K562 (cell line): ENCODE measurements around the gene SH2D5. TPM values are rescaled to one million over a fixed set of nuclear protein-coding genes. Genes with fewer than 3 reads are reported as not detected.

Experiments used
- ASH1L ChIP-seq: fragments of 450-650 bp; IDR thresholded peaks from 2 replicates; pipeline ENCODE4 v1.6.1; 2018; ENCODE audit warnings: borderline replicate concordance, mild to moderate bottlenecking, low read depth; ENCODE audit not compliant: partially characterized antibody
- ATF1 ChIP-seq, 2 experiments: fragments of 450-650 bp in 1 of 2; IDR thresholded peaks; 2 replicates each; pipeline ENCODE4 v1.6.1; 2016; ENCODE audit warnings: missing compliant biosample characterization in 1 of 2, missing genetic modification characterization in 1 of 2
- GATA2 ChIP-seq: sonication (generic); formaldehyde crosslinking; IDR thresholded peaks from 2 replicates; pipeline ENCODE4 v1.4.0; 2020; ENCODE audit warnings: mild to moderate bottlenecking, missing genetic modification reagents
- HNRNPL ChIP-seq: fragments of 200-400 bp; formaldehyde crosslinking; IDR thresholded peaks from 2 replicates; pipeline ENCODE4 v1.6.1; 2017; ENCODE audit warnings: low read depth, mild to moderate bottlenecking, low read length
- ZNF175 ChIP-seq: fragments of 200-800 bp; sonication (Bioruptor generic); IDR thresholded peaks from 2 replicates; pipeline ENCODE4 v1.6.1; 2016; ENCODE audit warnings: low read depth, mild to moderate bottlenecking, missing genetic modification characterization, missing compliant biosample characterization
- polyA plus RNA-seq, 8 experiments: library from polyadenylated mRNA; depleted of rRNA in 4 of 8; stranded (reverse) in 5 of 8; unstranded in 3 of 8; fragments of >200 nt; fragmentation: Nextera tagmentation in 2 of 8; fragmentation: Illumina TruSeq in 1 of 8; extraction: Ambion mirVana in 2 of 8; extraction: Trizol in 1 of 8; gene quantifications; 2 replicates each; pipeline versions ENCODE4 v1.2.1 to v1.2.3, GENCODE V29; 2011 to 2014; ENCODE audit warnings: inconsistent platforms in 1 of 8, missing spikeins in 1 of 8
- total RNA-seq, 7 experiments: library from RNA; depleted of rRNA in 6 of 7; stranded (reverse); fragments of >200 nt in 6 of 7; fragmentation: Illumina TruSeq in 2 of 7; extraction: Trizol in 2 of 7; gene quantifications; 2 replicates each; pipeline versions ENCODE4 v1.2.1 to v1.2.3, GENCODE V29; 2011 to 2021; ENCODE audit warnings: low replicate concordance in 1 of 7
- TF ChIP-seq, protein P1 (sequence below): fragments of 450-650 bp; formaldehyde crosslinking; IDR thresholded peaks from 2 replicates; pipeline ENCODE4 v1.4.0; 2020; ENCODE audit warnings: mild to moderate bottlenecking, mixed read lengths
- TF ChIP-seq, protein P2 (sequence below): fragments of 250-450 bp; sonication (Bioruptor Pico); IDR thresholded peaks from 2 replicates; pipeline ENCODE4 v1.5.0; 2020; ENCODE audit warnings: mild to moderate bottlenecking
- TF ChIP-seq, protein P3 (sequence below): fragments of 450-650 bp; IDR thresholded peaks from 2 replicates; pipeline ENCODE4 v1.7.1; 2018; ENCODE audit warnings: mild to moderate bottlenecking, low read depth; ENCODE audit not compliant: partially characterized antibody

The SH2D5 gene
- total and polyA plus RNA-seq, 9 of the 15 experiments (the other 6 are each of a cell fraction or from before 2014, with no cell fraction given) = 0.06 to 0.11 TPM; not detected in 7

DNA sequence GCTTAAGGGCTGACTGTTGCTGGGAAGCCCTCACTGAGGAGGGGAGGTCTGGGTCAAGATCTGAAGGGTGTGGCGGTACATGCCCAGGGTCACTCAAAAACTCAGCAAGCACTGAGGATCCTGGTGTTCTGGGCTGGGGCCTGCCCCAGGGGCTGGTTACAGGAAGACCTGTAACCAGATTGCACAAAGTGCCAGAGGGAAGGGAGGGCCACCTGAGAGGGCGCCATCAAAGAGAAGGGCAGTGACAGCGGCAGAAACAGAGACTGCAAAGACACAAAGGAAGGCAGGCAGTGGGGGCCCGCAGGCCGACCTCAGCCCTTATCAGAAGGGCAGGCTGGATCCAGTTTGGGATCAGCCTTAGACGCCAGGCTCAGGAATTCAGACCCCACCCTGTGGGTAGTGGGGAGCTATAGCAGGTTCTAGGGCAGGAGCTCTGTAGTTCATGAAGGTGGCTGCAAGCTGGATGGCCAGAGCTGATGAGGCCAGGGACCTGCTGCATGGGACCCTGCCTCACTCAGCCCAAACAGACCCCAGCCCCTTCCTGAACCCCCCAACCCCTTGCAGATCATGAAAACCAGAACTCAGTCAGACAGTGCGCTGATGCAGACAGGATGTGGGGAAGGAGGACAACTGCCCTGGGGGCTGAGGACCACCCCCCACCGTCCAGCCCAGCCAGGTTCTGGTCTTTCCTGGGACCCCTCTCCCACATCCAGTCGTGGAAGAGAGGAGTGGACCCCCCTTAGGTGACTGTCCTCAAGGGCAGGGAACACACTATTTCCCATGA lies 3.9 kb downstream of the SH2D5 start (continued):
- no peak for TF ChIP-seq HNRNPL
- TF ChIP-seq, protein P1, sequence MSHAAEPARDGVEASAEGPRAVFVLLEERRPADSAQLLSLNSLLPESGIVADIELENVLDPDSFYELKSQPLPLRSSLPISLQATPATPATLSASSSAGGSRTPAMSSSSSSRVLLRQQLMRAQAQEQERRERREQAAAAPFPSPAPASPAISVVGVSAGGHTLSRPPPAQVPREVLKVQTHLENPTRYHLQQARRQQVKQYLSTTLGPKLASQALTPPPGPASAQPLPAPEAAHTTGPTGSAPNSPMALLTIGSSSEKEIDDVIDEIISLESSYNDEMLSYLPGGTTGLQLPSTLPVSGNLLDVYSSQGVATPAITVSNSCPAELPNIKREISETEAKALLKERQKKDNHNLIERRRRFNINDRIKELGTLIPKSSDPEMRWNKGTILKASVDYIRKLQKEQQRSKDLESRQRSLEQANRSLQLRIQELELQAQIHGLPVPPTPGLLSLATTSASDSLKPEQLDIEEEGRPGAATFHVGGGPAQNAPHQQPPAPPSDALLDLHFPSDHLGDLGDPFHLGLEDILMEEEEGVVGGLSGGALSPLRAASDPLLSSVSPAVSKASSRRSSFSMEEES = no peak
- TF ChIP-seq ASH1L = no peak
- TF ChIP-seq GATA2 (CRISPR knock-in tag) = no peak
- TF ChIP-seq, protein P2, sequence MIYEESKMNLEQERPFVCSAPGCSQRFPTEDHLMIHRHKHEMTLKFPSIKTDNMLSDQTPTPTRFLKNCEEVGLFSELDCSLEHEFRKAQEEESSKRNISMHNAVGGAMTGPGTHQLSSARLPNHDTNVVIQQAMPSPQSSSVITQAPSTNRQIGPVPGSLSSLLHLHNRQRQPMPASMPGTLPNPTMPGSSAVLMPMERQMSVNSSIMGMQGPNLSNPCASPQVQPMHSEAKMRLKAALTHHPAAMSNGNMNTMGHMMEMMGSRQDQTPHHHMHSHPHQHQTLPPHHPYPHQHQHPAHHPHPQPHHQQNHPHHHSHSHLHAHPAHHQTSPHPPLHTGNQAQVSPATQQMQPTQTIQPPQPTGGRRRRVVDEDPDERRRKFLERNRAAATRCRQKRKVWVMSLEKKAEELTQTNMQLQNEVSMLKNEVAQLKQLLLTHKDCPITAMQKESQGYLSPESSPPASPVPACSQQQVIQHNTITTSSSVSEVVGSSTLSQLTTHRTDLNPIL = no peak
- no peak for TF ChIP-seq ZNF175 (CRISPR knock-in tag)
- TF ChIP-seq, protein P3, sequence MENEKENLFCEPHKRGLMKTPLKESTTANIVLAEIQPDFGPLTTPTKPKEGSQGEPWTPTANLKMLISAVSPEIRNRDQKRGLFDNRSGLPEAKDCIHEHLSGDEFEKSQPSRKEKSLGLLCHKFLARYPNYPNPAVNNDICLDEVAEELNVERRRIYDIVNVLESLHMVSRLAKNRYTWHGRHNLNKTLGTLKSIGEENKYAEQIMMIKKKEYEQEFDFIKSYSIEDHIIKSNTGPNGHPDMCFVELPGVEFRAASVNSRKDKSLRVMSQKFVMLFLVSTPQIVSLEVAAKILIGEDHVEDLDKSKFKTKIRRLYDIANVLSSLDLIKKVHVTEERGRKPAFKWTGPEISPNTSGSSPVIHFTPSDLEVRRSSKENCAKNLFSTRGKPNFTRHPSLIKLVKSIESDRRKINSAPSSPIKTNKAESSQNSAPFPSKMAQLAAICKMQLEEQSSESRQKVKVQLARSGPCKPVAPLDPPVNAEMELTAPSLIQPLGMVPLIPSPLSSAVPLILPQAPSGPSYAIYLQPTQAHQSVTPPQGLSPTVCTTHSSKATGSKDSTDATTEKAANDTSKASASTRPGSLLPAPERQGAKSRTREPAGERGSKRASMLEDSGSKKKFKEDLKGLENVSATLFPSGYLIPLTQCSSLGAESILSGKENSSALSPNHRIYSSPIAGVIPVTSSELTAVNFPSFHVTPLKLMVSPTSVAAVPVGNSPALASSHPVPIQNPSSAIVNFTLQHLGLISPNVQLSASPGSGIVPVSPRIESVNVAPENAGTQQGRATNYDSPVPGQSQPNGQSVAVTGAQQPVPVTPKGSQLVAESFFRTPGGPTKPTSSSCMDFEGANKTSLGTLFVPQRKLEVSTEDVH = no peak
- TF ChIP-seq ATF1 (CRISPR knock-in tag; IDR thresholded peaks at IDR 0.05) = no peak
- no peak for TF ChIP-seq ATF1 (tag; IDR thresholded peaks at IDR 0.05)
